ELR (cell line): Measurements from ENCODE around the gene ZSWIM3.

Experiments
- DNase-seq: peaks from one replicate; pipeline ENCODE4 v3.0.0-alpha.2; 2015; ENCODE audit warnings: low read depth

ZSWIM3 gene

DNA sequence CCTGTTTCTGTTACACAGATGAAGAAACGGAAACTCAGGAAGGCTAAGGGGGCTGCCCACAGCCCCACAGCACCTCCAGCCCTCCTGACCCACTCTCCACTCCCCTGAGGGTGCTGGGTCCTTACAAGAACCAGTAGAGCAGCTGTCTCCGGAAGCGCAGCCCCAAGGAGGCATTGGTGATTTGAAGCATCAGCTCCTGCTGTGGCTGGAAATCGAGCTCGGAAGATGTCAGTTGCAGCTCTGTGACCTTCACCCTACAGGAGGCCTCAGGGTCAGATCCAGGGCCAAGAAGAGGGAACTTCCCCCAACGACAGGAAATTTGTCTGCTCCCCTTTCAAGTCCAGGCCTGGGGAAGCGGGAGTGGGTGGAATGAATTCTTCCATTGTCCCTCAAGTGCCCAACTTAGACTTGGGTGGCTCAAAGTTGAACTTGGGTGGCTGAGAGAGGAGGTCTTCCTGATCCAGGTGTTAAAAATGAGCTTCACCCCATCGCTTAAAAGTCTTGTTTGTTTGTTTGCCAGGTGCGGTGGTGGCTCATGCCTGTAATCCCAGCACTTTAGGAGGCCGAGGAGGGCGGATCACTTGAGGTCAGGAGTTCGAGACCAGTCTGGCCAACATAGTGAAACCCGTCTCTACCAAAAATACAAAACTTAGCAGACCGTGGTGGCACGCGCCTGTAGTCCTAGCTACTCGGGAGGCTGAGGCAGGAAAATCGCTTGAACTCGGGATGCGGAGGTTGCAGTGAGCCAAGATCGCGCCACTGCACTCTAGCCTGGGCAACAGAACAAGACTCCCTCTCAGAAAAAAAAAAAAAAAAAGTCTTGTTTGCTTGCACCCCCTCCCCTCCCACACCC, 52.6 kb downstream of the ZSWIM3 start:
- no peak for DNase-seq

GRCh38 chr20:45910670-45911485, 53.5 kb downstream of the ZSWIM3 start:
- DNase-seq: peak; percentile 100

DNA sequence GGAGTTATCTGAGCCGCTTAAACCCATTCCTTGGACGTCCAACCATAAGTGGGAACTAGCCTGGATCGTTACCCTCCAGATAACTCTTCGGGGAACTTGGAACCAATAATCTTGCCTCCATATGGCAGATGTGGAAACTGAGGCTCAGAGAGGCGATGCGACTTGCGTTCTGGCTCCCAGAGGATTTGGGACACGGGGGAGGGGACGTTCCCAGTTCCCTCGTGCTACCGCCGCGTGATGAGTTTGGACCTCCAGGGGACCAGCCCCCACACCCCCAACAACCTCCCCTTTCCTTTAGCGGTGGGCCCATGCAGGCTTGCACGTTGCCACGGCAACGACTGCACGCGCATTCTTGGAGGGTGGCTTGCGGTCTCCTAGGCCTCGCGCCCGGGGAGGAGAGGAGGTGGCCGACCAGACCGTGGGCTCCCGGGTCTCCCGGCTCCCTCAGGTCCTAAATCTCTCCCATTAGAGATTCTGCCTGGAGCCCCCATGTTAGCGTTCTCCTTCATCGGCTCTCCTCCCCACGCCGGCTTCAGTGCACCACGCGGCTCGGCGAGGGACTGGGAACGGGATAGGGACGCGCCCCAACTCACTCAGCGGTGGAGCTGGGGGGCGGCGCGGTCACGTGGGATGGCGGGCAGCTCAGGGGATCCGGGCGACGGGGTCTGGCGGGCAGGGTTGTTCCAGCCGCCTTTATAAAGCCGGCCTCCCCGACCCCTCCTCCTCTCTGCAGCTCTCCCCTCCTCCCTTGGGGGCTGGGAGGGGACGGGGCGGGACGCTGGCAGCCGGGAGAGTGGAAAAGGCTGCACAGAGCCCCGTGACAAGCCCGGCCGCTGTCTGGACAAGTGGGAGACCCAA, 54.3 kb downstream of the ZSWIM3 start, which contains the start of gene PLTP:
Gene PLTP (minus strand): TSS at position 670 of the 858 bp plus-strand sequence. CDS start 703 bp downstream, outside the sequence.
- DNase-seq: peak; percentile 63

GRCh38 chr20:45912344-45912682, 54.9 kb downstream of the ZSWIM3 start:
- no peak for DNase-seq

- peak; percentile 54 for DNase-seq
These were observed 55.7 kb downstream of the ZSWIM3 start for GRCh38 chr20:45913116-45913515.

- no peak for DNase-seq
These were observed 60.4 kb downstream of the ZSWIM3 start for GRCh38 chr20:45917790-45918141.

DNA sequence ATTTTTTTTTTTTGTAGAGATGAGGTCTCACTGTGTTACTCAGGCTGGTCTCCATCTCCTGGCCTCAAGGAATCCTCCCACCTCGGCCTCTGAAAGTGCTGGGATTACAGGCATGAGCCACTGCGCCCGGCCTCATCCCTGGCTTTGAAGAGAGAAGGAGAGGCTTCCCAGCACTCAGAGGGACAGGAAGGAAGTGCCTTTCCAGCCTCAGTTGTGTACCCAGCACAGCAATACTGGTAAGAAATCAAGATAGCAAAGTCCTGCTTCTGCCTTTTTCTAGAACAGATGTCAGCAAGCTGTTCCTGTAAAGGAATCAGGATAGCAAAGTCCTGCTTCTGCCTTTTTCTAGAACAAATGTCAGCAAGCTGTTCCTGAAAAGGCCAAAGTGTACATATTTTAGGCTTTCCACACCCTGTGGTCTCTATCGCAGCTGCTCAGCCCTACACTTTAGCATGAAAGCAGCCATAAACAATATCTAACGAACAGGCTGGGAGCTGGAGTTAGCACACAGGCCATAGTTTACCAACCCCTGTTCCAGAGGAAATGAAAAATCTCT, 60.8 kb downstream of the ZSWIM3 start:
- no peak for DNase-seq

DNA sequence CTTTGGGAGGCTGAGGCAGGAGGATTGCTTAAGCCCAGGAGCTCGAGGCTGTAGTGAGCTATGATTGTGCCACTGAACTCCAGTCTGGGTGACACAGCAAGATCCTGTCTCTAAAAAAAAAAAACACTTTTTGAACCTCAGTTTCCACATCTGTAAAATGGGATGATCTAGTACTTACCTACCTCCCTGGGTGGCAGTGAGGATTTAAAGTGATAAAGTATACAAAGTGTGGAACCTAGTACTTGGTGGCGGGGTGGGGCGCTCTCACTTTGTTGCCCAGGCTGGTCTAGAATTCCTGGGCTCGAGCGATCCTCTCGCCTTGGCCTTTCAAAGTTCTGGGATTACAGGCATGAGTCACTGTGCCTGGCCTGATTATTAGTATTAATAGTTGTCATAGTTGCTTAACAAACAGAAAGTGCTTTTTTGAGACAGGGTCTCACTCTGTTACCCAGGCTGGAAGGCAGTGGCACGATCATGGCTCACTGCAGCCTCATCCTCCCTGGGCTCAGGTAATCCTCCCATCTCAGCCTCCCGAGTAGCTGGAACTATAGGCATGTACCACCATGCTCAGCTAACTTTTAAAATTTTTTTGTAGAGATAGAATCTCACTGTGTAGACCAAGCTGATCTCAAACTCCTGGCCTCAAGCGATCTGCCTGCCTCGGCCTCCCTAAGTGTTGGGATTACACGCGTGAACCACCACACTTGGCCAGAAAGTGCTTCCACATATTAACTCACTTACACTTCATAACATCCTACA, 61.5 kb downstream of the ZSWIM3 start:
- DNase-seq: no peak

GRCh38 chr20:45919542-45920399, 62.4 kb downstream of the ZSWIM3 start:
- DNase-seq: no peak

DNA sequence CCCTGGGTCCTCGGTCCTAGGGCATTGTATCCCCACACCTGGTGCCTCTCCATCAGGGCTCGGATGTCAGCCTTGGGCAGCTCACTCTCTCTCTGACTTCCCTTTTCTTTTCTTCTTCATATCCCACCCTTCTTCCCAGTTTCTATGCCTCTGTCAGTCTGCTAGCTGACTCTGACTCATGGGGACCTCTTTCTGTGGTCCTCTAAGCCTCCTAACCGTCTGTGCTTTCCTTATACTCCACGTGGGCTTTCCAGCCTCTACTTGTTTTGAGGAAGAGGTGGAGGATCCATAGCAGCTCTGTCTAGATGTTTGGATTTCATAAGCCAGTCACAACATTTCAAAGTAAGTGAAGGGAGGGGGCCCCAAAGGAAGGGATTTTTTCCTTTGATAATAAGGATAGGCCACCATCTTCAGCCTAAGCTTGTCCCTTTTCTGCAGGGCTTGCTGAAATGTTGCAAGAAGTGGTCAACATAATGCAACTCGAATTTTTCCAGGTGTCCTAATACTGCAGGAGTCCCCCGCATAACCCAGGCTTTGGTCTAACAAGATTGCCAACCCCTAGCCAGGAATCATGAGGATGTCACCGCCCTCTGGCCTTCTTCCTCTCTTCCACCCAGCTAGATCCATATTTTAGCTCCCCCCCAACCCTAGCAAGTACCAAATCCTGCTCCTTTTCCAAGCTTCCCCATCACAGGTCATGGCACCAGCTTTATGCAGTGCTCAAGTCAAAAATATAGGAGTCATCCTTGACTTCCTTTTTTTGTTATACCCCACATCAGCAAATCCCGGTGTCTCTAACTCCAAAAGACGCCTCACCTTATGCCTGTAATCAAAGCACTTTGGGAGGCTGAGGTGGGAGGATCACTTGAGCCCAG, 63.3 kb downstream of the ZSWIM3 start:
- DNase-seq: no peak

DNA sequence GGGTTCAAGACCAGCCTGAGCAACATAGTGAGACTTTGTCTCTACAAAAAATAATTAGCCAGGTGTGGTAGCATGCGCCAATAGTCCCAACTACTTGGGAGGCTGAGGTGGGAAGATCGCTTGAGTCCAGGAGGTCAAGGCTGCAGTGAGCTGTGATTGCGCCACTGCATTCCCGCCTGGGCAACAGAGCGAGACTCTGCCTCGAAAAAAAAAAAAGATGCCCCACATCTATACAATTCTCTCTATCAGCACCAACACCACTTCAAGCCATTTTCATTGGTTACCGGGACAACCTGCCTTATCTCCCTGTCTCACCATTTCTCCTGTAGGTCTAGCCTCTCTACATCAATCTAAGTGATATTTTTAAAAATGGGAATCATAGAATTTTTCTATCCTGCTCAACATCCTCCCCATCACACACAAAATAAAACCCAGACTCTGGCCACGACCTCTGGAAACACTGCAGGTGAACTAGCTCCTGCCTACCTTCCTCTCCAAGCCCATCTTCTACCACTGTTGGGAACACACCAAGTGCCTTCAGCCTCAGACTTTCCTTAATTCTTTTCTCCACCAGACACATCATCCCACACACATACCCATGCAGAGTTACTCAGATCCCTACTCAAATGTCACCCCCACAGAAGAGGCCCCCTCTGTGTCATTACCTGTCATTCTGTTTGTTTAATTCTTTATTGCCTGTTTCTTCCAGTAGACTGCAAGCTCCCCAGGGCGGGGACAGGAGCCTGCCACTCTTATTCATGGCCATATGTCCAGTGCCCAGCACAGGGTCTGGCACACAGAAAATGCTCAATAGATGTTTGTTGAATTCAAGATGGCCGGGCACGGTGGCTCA, 64.1 kb downstream of the ZSWIM3 start:
- no peak for DNase-seq

GRCh38 chr20:45924391-45925261, 67.2 kb downstream of the ZSWIM3 start:
- DNase-seq: peak; percentile 38

- DNase-seq: no peak
These were observed 68.5 kb downstream of the ZSWIM3 start for GRCh38 chr20:45925821-45926506.

GRCh38 chr20:45926731-45927070, 69.3 kb downstream of the ZSWIM3 start:
- DNase-seq: no peak

GRCh38 chr20:45927071-45927878, 69.9 kb downstream of the ZSWIM3 start:
- no peak for DNase-seq
